ENCODE results near the gene TFE3.

The TFE3 gene

DNA sequence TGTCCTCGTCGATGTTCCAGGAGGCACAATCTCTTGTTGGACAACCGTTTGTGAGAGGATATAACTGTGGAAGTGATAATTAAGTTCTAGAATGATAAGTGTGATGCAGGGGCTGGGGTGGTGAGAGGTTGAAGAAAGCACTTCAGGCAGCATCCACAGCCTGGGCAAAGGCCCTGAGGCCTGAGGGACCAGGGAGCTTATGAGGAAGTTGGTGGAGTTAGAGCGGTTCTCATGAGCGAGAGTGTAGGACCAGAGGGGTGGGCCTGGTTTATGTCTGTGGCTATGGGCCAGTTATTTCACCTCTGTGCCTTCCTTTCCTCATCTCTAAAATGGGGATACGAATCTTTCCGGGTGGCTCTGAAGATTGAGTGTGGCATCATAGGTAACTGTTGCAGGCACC is 18.3 kb upstream of the TFE3 start:
- DNase-seq (ENCODE audit: low spot score) = no peak

DNA sequence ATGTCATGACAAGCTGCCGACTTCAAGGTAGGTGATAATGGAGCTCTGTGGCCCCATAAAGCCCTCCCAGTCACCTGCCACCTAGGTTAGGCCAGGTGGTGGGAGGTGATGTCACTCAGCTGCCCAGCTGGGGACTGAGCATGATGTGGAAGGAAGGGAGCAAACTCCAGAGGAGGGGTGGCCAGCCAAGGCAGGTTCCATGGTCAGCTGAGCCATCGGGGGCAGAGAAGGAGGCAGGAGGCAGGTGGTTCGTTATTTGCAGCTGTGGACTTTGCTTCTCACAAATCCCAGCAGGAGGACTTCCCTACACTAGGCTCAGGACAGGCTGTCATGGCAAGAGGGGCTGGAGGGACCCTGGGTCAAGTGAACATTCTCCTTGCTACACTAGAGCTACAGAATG is 17.8 kb upstream of the TFE3 start:
- no peak for DNase-seq (ENCODE audit: low spot score)

DNA sequence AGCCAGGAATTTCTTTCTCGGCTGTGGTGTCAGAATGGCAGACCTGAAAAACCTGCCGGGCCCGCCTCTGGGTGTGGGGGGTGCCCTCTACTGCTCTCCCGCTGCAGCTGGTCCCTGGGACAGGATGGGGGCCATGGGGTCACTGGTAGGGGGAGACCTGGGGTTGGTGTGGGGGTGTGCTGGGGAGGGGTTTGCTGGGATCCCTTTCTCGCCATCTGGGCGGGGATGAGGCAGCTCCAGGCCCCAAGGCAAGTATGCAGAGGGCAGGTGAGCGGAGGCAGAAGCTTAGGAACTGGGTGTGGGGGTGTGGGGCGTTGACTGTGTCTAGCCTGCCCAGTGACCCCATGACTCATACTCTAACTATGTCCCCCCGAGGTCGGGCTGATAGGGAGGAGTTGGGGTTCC is 16.5 kb upstream of the TFE3 start:
- DNase-seq (ENCODE audit: low spot score) = peak; percentile 56

DNA sequence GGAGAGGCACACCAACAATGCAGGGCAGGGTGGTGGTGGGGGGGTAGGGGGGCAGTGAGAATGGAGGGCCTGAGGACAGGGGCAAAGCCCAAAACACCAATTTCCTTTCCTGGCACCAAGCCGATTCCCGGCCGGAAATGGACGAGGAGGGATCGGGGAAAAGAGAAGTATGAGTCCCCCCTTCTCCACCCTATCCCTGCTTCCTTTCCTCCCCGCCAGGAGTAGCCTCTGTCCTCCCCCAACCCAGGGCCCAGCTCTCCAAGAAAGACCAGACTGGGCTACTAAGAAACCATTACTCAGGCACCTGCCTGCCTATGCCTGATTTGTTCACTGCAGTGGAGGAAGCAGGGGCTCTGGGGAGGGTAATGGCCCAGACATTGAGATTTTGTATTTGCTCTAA is 16.0 kb upstream of the TFE3 start:
- DNase-seq (ENCODE audit: low spot score) = no peak

DNA sequence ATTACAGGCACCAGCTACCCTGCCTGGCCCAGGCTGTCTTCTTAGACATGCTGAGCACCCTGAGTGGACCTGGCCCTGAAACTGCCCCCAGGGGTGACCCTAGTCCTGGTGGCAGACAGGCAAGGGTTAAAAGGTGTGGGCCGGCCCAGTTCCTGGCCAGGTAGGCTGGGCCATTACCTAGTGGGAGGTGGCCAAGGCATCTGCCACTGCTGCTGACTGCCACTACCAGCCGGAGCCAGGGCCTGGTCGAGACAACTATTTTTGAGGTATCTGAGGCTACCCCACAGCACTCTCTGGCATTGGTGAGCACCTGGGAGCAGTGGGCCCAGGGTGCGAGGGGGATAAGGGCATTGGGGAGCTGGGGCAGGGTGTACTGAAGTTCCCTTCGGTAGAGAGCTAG is 15.6 kb upstream of the TFE3 start, which contains the start of gene CCDC120:
Gene CCDC120 (plus strand): TSS at position 206 of the 400 bp plus-strand sequence. CDS start 3,043 bp downstream, outside the sequence.
- DNase-seq (ENCODE audit: low spot score) = peak; percentile 65

DNA sequence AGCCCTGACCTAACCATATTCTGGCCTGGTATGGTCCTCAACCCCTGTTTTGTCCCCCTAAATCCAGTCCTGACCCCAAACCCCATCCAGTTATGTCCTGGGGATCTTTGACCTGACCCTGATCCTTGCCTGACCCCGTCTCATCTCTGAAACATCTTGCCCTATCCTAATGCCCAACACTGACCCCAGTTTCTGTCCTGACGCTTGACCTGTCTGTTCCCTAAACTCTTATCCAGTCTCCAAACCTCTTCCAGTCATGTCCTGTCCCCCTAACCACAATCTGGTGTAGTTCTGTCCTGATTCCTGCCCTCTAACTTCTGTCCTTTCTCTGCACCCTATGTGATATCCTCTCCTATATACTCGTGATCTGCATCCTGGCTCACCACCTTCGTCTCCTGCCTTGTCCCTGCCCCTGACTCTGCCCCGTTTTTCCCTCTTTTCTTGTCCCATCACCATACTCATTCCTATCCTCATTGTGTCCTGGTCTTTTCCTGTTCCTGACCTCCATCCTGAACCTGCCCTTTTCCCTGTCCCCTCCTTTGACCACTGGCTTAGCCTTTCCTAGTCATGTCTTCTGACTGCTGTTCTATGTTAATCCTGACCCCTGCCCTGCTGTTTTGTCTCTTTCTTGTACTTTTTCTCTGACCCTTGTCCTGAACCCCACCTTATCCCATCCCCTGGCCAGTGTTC is 11.1 kb upstream of the TFE3 start:
- no peak for DNase-seq (ENCODE audit: low spot score)

DNA sequence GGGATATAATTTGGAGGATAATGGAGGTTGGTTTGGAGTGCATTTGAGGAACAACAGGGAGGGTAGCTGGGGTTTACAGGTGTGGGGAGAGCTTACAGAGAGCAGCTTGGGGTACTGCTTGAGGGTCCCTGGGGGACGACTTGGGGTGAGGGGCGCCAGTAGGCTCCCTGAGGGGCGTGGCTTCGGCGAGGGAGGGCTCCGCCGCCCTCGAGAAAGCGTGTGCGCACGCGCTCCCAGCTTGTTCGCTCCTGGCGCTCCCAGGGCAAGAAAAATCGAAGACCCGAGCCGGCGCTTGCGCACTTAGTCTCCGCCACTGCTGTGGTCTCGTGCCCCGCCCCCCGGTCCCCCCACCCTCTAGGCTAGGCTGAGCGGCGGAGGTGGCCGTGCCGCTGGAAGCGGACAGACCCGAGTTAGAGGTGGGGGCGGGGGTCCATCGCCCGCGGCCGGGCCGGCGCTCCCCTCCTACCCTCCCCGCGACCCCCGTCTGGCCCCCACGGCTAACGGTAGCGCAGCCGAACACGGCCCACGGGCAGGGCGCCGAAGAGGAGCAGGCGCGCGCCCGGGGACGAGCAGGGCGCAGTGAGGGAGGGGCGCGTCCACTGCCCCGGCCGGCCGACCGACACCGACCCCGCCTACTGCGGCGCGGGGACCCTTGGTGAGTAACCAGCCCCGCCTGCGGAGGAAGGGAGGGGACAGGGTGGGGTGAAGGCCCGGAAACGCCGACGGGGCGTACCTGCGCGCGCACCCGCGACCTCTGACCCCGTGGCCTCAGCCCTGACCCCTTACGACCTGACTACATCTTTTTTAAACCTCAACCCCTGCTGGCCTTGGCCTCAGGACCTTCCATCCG is 10.3 kb upstream of the TFE3 start:
- DNase-seq (ENCODE audit: low spot score) = peak; percentile 49

DNA sequence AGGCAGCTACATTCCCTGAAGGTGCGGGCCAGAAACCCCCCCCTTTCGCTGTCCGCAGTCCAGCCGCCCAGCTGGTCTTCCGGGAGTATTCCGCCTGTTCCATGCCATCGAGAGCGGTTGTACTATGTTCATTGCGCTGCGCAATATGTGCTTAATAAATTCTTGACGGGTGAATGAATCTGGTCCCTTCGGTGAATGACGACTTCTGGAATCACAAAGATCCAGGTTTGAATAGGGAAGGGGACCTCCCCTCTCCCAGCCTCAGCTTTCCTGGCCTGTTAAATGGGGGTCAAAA is 777 bp upstream of the TFE3 start:
- DNase-seq (ENCODE audit: low spot score) = no peak

DNA sequence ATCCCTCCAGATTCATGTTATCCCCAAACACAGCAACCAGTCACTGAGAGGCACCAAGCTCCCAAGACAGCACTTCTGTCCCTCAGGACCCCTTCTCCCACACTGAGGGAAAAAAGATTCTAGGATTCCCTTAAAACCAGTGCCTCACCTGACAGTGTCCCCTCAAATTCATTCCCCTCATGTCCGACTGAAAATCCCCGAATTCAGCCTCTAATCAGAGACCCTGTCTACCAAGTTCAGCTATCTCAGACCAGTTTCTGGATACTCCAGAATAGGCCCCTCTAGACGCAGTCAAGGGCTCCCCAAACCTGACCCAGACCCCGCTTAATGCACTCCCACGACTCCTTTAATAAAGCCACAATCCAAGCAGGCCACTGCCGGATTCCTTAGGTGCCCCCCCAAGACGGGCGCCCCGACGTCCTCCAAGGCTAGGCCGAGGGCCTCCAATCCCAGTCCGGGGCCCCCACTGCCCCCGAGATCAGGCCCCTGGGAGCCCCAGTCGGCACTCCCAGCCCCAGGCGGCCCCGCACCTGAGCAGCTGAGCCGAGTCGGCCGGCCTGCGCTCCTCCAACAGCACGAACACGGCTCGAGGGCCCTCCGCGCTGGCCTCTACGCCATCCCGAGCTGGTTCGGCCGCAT is 457 bp downstream of the TFE3 start:
- DNase-seq (ENCODE audit: low spot score) = no peak

DNA sequence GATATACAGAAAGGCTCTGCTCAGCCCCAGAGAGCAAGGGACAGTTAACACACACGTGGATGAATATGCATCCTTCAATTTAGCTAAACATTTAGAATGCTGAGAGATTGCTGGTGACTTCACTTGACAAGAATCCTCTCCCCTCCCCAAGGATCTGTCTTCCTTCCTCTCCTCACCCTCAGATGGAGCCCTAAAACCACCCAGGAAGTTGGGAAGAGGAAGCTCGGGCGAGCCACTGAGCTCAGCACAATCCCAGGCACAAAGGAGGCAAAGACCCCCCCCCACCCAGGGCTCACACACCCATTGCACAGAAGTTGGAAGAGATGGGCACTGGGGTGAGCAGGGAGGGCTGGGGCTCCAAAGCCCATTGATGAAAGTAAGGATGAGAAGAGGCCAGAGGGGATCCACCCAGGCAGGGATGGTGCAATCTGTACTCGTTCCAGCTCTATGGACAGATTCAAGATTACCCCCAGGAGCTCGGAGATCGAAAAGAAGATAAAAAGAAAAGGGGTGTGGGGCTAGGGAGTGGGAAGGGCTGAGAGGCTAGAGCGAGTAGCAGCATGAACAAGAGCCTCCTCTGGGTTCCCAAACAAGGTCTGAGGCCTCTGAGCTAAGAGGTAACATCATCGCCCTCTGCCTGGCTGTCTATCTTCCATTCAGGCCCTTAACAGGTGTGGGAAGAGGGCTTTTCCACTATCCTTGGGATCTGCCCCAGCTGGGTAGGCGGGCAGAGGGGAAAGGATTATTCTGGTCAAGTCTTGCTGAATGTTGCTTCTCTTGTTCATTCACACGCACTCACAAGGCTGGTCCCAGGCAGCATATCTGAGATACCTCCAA is 1.2 kb downstream of the TFE3 start:
- peak; percentile 37 for DNase-seq (ENCODE audit: low spot score)

DNA sequence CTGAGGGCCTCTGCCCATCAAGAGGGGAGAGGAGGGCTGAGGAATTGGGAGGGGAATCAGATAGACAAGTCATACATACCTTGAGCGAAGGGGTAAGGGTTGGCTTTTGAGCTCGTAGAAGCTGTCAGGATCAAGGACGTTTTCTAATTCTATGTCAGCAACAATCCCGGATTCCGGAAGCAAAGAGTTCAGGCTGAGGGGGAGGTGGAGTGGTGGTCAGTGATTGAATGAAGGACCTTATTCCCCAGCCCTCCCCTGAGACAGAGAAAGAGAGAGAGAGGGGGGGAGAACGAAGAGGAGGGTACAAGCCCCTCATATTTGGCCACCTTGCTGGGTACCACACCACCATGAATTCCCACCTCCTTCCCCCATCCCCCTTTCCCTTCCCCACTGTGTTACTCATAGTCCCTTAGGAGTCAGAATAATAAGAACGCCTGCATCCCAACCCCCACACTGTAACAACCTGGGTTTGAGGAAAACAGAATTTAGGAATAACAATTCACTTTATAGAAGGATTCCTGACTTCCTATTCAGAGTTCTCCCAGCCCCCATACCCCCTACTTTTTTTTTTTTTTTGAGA is 2.7 kb downstream of the TFE3 start:
- no peak for DNase-seq (ENCODE audit: low spot score)

DNA sequence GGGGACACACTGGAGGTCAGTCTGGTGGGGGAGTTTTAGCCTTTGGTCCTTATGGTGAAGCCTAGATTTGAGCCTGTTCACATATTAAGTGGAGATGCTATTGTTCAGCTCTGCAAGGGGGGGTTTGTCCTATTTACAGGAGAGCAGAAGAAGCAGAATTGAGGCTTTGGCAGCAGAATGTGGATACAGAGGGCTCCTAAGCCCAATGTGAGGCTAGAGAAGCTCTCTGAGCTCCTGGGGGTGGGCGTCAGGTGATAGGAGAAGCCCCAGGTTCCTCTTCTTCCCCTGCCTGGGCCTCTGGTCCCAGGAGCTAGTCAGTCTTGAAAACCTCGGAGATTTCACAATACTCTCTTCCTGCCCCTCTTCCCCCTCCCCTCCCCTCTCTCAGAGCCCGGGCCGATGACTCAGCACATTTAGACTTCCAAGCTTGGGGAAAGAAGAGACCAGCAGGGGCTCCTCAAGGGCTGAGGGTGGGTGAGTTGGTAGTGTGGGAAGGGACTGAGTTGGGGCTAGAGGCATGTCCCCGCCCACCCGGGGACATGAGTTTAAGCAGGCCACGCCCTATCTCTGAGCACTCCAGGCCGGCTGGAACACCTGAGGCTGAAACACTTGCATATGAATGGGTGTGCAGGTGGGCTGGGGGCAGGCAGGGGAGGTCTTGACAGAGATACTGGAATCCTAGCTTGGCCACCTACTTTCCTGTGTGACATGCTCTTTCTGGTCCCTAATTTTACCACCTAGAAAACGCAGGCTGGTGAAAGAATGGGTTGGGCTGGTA is 3.4 kb downstream of the TFE3 start:
- peak; percentile 83 for DNase-seq (ENCODE audit: low spot score)

DNA sequence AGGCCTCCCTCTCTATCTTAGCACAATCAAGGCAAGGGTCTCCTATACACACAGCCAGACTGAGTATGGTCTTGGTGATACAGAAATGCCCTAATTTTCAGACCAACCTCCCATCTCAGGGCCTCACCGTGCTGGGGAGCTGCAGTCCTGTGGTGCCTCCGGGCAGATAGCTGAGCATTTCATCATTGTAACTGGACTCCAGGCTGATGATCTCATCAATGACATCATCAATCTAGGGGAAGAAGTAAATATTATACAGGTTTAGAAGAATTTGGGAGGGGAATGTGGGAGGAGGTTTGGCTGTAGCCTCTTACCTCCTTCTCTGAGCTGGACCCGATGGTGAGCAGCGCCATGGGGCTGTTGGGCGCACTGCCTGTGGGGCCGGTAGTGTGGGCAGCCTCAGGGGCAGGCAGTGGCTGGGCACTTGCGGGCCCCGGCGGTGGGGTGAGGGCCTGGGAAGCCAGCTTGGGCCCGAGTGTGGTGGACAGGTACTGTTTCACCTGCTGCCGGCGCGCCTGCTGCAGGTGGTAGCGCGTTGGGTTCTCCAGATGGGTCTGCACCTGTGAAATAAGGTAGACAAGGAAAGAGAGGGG is 5.2 kb downstream of the TFE3 start:
- no peak for DNase-seq (ENCODE audit: low spot score)

DNA sequence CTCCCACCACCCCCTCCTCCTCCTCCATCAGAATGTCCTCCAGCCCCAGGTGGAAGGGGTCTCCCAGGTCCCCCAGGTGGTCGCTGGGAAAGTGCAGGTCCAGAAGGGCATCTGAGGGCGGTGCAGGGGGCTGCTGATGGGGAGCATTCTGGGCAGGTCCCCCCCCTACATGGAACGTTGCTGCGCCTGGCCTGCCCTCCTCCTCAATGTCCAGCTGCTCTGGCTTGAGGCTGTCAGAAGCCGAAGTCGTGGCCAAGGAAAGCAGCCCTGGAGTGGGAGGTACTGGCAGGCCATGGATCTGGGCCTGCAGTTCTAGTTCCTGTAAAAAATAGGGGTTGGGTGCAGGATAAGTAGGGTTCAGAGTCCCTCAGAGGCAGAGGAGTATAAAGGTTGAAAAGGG is 12.9 kb downstream of the TFE3 start:
- no peak for DNase-seq (ENCODE audit: low spot score)

DNA sequence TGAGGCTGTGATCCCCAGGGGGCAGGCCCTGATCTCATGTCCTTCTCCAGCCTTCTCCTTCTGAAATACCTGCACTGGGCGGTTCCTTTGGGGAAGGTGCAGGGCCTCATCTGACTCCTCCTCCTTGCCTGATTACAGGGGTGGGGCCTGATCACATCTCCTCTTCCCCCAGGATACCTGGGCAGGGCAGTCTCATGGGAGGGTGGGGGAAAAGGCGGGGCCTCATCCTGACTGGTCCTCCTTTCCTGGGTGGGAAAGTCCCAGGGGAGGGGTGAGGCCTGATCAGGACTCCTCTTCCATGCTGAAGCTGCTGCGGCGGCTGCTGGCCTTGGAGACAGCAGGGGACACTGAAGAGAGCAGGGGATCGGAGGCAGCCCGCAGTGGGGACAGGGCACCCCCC is 13.3 kb downstream of the TFE3 start:
- DNase-seq (ENCODE audit: low spot score) = peak; percentile 49

DNA sequence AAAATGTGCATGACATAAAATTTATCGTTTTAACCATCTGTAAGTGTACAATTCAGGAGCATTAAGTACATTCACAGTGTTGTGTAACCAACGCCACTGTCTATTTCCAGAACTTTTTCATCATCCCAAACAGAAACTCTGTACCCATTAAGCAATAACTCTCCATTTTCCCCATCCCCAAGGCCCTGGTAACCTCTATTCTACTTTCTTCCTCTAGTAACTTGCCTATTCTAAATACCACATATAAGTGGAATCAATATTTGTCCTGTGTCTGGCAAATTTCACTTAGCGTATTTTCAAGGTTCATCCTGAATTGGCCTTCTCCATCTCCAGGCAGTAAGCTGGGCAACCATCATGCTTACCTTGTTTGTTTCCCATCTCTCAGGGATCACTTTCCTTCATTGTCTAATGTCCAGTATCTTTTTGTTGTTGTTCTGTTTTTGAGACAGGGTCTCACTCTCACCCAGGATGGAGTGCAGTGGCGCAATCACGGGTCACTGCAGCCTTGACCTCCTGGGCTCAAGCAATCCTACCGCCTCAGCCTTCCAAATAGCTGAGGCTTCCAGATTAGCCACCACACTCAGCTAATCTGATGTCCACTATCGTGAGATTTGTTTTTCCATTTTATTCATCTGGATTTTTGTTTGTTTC is 23.4 kb downstream of the TFE3 start:
- no peak for DNase-seq (ENCODE audit: low spot score)

DNA sequence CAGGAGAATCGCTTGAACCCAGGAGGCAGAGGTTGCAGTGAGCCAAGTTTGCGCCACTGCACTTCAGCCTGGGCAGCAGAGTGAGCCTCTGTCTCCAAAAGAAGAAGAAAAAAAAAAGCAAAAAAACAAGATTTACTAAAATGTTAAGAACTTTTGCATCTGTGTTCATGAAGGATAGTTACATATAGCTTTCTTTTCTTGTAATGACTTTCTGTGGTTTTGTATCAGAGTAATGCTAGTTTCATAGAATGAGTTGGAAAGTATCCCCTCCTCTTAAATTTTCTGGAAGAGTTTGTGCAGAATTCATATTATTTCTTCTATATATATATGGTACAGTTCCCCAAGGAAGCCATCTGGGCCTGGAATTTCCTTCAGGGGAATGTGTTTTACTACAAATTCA is 24.1 kb downstream of the TFE3 start:
- no peak for DNase-seq (ENCODE audit: low spot score)

DNA sequence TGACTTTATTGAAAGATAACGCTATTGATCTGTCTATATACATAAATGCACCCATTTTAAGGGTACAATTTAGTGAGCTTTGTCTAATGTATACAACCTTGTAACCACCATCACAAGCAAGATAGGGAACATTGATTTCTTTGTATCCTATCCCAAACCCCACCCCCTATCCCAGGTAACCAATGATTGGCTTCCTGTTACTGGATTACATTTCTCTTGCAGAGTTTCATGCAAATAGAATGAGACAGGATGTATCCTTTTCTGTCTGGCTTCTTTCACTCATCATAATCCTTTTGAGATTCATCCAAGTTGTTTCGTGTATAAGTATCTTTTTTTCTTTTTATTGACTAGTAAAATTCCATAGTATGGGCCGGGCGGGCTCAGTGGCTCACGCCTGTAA is 39.5 kb downstream of the TFE3 start:
- DNase-seq (ENCODE audit: low spot score) = peak; percentile 17

DNA sequence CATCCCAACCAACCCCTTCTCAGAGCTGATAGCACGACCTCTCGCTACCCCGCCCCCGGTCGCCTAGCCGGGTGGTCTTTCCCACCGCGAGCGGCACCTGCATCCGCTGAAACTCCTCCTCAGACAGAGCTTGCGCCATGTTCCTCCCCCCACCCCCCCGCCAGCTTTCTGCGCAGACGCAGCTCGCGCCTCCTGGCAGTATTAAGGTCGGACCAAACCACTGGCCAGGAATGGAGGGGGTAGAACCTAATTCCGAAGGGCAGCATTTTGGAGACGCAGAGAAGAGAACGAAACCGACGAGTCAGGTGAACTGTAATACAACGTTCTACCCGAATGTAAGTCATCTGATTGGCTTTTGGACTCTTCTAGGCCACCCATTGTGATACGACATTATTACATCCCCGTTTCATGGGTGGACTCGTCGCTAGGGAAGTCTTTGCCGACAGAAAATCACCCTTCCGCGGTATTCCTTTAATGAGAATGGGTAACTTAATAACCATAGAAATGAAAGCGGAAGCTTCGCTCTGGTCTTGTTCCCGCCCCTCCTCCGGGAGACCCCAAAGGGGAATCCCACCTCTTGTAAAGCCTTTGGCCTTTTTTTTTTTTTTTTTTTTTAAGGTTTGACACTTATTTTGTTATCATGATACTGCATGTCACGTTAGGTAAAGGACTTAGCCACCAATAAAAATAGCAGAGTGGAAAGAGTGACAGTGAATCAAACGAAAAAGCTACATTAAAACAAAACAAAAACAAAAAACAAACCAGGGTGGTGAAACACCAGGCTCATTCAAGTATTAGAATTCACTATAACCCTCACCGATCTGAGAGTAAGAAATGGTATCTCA is 40.8 kb downstream of the TFE3 start, which contains the start of gene GRIPAP1:
Gene GRIPAP1 (minus strand): TSS at position 174 of the 845 bp plus-strand sequence. CDS start 35 bp downstream, at position 139.
- peak; percentile 85 for DNase-seq (ENCODE audit: low spot score)
